ENCODE measurements around the gene PKD2.

The PKD2 gene

DNA sequence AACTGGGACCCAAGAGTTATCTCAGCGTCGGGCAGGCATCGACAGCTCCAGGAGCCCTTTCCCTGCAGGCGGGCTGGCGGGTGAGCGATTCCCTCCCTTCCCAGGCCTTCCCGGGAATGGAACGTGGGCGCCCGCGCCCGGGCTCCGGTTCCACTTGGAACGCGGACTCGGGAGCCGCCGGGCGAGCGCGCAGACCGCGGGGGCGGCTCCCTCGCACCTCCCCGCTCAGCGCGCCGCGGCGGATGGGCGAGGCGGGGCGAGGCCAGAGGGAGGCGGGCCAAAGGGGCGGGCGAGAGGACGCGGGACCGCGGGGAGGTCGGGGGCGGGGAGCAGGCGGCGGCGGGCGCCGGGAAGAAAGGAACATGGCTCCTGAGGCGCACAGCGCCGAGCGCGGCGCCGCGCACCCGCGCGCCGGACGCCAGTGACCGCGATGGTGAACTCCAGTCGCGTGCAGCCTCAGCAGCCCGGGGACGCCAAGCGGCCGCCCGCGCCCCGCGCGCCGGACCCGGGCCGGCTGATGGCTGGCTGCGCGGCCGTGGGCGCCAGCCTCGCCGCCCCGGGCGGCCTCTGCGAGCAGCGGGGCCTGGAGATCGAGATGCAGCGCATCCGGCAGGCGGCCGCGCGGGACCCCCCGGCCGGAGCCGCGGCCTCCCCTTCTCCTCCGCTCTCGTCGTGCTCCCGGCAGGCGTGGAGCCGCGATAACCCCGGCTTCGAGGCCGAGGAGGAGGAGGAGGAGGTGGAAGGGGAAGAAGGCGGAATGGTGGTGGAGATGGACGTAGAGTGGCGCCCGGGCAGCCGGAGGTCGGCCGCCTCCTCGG lies at the start of gene PKD2:
Gene PKD2 (plus strand): TSS at position 332 of the 818 bp plus-strand sequence. CDS start 99 bp downstream, at position 431.
- DNase-seq, result peak; percentile 72

DNA sequence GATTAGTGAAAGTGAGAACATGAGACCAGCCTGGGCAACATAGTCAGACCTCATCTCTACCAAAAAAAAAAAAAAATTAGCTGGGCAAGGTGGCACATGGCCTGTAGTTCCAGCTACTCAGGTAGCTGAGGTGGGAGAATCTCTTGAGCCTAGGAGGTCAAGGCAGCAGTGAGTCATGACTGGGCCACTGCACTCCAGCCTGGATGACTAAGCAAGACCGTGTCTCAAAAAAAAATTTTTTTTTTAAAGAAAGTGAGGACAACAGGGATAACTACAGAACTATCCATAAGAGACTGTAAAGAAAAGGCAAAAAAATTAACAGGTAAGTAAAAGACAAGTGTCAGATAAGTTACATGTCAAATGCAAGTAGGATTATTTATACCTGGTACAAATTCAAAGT lies 45.4 kb upstream of the PKD2 start:
- DNase-seq, result no peak

DNA sequence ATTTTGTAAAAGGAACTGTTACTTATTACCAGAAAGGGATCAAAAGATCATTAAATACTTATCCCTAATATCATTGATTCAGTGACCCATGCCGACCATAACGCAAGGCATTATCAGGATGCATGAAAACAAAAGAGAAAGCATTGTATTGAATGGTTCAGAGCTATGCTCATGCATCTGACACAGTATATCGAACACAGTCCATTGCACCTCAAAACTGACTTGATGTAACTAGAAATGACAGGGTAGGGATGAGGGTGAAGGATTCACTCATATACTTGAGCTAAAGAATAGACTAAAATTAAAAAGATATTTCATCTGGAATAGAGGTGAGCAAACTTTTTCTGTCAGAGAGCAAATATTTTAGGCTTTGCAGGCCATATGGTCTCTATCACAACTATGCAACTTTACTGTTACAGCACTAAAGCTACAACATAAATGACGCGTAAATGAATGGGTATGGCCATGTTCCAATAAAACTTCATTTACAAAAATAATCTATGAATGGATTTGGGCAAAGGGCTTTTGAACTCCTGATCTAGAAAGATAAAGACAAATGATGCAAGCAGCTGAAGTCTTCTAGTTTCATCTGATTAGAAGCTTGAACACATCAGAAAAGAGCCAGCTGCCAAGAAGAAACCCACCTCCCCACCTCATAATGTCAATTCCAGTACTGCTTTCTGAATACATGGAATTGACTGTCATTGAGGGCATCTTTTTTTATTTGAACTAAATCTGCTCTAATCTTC lies 44.9 kb upstream of the PKD2 start:
- no peak for DNase-seq

DNA sequence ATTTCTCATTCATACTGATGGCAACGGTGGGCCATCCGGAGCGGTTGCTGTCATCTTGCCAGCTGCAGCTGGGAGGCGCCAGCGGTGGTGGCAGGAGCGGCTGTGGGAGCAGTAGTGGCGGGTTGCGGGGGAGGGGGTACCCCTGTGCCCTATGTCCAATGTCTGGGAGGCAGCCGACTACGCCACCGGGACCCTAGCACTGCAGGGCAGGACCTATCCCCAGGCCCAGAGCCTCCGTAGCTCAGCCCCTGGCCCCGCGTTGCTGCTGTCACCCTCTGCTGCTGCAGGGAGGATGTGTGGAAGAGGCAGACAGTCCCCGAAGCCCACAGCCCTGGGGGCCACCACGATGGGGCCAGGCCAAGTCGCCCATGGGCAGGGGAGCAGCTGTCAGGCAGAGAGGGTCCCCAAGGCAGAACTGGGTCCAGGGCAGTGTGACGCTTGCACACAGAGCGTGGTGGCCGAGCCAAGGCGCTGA lies 41.9 kb upstream of the PKD2 start:
- DNase-seq, result no peak

DNA sequence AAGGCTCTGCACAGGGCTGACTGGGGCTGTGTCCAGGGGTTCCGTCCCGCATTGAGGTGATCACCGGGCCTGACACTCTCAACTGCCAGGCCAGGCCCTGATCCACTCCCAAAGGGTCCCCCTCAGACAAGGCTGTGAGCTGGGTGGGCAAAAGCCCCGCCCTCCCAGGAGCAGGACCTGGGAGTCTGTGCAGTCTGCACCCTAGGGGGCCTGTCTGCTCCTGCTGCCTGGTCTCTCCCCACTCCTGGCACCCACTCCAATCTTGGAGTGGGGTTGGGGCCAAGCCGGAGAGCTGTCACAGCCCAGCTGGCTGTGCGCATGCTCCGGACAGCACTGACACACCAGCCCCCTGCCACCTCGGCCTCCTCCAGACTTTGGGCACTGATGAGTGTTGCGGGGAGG lies 41.3 kb upstream of the PKD2 start:
- no peak for DNase-seq

DNA sequence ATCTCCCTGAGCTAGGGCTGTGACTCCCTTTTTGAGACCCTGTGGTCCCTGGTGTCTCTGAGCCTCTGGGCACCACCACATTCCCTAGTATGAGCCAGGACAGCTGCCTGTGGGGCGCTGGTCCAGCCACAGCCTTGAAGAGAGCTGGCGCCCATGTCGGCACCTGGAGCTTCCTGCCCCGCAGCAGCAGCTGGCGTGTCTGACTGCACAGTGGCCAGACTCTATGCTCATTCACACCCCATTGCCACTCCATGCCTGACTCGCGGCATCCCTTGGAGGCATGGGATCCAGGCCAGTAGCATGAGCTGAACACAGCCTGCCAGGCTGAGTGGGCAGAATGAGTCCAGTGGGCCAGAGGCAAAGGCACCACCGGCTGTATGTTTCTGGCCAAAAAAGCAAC lies 40.2 kb upstream of the PKD2 start:
- no peak for DNase-seq

DNA sequence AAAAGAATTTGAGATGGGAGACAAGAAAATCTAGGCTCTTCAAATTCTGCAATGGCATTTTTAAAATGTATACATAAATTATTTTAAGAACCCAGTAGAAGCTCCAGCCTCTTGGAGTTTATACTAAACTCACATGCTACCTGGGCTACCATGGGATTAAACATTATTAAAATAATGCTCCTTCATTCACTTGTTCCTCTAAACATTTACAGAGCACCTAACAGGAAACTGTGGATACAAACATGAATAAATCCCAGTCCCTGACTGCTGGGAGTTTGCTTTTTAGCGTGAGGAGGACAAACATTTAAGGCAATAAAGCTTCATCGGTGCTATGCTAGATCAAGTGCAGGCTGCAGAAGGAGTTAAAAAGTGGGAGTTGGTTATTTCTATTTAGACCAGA lies 37.3 kb upstream of the PKD2 start:
- DNase-seq, result no peak

DNA sequence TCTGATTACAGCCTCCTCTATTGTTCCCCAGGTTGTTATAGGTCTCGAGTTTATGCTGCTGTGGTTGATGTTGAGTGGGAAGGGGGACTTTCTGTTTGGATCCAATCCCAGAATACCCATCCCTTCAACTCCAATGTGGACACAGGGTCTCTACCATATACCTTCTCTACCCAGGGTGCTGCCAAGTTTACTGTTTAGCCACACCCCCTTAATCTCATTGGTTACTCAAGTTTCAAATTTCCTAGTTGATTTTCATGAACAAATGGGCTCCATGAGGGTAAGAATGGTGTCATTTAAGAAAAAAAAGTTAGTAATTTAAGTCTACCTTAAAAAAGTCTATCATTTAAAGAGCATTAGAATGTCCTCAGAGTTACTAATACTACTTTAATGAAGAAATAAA lies 35.6 kb upstream of the PKD2 start:
- no peak for DNase-seq

DNA sequence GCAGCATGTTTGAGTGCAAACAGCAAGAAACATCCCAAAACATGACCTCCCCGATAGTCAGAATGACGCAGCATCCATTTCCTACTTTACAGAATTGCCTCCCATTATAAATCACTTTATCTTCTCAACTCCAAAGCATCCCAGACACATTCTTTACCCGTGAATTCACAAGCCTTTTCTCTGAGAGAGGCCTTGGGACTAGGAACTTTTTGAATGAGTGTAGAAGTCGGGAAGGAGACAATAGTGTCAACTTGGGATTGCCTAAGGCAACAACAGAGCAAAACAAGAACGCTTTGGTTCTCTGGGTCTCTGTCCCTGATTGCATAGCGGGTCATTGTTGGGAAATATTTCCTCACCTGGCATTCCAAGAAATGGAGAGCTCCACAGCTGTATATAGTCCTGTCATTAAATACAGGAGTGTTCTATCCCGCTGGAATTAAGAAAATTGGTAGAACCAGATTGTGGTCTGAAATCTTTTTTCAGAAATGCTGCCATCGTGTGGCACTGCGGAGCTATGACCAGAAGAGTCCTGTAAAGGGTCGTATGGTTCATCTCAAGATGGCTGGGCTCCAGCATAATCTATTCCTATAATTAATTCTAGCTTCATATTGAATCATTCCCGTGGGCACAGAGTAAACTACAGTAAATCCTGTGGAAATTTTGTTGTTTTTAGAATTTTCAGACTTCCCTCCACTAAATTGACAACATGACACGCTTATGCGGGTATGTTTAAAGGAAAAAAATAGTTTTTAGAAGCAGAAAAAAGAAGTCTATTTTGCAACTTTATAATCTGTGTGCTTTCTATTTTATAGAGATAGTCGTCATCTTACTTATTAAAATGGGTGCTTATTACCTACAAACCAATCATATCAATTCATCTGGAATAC lies 33.9 kb upstream of the PKD2 start:
- DNase-seq, result no peak

DNA sequence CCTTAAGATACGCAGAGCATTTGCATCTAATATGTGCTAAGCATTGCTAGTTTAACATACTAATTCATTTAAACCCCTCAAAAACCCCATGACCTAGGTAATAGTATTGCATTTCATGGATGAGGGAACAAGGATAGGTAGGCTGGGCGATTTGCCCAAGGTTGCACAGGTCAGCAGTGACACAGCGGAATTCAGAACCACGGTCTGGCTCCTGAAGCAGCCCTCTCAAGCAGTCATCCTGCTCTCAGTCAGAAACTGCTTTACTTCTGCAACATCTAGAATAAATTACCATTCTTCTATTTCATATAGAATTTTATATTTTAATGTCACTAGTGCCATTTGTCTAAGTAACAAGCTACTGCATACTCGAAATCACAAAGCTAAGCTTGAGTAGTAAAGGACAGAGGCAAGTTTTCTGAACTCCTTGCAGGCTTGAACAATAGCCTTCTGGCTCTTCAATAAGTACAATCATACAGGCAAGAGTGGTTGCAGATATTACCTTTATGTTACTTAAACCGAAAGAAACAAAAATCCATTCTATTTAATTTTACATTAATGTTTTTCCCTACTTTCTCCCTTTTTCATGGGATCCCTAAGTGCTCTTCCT lies 32.5 kb upstream of the PKD2 start:
- no peak for DNase-seq

DNA sequence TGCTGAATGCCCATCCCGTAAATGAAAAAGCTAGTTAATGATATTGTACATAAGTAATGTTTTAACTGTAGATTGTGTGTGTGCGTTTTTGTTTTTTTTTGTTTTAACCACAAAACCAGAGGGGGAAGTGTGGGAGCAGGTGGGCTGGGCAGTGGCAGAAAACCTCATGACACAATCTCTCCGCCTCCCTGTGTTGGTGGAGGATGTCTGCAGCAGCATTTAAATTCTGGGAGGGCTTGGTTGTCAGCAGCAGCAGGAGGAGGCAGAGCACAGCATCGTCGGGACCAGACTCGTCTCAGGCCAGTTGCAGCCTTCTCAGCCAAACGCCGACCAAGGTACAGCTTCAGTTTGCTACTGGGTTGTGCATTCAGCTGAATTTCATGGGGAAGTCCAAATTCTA lies 32.0 kb upstream of the PKD2 start, which contains the start of gene SPP1:
Gene SPP1 (plus strand): TSS at position 249 of the 400 bp plus-strand sequence. CDS start 1,182 bp downstream, outside the sequence.
- DNase-seq, result no peak

DNA sequence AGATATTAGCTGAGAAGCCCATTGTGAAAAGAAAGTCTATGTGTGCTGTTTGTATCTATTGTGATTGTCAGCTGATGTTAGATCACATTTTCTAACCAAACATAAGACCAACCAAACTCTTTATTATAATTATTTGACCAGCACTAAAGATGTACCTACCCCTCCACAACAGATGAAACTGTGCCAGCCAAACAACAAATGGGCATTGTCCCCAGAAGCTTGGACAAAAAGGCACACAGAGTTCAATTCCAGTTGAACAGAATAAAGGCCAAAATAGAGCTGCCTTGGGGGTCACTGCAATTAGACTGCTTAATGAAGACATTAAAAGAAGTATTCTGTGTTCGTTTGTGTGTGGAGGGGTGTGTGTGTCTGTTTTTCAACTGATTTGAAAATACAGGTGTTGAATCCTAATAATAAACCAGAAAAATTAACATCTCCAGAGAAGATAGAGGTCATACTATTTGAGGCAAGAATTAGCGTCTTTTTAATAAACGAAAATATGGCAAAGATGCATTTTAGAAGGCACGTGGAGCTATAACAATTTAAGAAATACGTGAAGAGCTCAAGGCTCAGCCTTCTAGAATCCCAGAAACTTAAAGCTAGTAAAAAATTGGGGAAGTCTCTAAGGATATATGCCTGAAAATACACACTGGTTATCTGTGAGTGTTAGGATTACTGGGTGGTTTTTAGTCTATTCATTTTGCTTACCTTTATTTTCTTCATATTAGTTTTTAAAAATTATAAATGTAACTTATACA lies 29.7 kb upstream of the PKD2 start:
- DNase-seq, result no peak

DNA sequence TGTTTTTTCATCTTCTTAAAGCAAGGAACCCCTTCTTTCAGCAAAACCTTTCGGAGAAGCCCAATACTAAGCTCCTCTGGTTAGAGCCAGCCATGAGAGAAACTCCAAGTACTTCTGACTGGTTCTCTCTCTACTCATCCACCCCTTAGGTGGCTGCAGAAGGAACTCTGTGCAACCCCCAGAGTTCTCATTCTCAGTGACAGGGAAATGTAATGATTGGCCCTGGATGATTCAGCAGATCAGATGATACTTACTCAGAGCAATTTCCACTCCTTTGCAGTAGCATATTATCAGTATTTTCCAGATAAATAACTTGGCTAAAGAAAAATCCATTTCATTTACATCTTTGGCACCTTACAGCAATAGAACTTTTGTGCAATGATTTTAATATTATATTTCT lies 28.8 kb upstream of the PKD2 start:
- no peak for DNase-seq

DNA sequence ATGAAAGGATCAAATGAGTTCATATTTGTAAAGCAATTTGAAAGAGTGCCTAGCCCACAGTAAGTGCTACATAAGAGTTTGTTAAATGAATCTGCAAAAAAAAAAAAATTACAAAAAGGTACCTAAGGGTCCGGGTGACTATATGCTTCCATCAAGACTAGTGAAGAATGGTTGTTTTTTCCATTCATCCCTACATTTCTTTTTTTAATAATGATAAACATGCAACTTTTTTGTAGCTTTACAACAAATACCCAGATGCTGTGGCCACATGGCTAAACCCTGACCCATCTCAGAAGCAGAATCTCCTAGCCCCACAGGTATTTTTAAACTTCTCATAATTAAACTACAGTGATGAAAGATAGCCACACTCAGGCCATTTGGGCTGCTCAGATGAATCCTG lies 27.6 kb upstream of the PKD2 start:
- DNase-seq, result no peak

DNA sequence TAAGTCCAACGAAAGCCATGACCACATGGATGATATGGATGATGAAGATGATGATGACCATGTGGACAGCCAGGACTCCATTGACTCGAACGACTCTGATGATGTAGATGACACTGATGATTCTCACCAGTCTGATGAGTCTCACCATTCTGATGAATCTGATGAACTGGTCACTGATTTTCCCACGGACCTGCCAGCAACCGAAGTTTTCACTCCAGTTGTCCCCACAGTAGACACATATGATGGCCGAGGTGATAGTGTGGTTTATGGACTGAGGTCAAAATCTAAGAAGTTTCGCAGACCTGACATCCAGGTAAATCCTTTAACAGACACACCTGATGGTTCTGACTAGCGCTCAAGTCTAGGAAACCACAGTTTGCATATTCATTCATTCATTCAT lies 25.9 kb upstream of the PKD2 start:
- DNase-seq, result no peak

DNA sequence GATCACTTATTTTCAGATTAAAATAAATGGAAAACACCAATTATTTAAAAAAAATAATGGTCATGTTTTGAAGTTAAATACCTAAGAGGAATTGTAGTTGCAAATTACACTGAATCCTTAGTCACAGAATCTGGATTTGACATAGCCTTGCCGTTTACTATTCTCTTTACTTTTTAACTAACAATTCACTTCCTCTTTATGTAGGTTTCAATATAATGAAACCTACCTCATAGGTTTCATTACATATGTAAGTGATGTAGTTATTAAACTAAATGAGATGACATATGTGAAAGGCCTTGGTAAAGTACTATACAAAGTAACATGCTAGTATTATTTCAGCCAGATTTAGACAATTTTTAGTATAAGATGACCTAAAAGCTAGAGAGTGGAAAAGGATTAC lies 25.4 kb upstream of the PKD2 start:
- no peak for DNase-seq

DNA sequence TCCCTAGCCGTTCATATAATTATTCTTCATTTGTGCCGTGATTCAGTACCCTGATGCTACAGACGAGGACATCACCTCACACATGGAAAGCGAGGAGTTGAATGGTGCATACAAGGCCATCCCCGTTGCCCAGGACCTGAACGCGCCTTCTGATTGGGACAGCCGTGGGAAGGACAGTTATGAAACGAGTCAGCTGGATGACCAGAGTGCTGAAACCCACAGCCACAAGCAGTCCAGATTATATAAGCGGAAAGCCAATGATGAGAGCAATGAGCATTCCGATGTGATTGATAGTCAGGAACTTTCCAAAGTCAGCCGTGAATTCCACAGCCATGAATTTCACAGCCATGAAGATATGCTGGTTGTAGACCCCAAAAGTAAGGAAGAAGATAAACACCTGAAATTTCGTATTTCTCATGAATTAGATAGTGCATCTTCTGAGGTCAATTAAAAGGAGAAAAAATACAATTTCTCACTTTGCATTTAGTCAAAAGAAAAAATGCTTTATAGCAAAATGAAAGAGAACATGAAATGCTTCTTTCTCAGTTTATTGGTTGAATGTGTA lies 24.9 kb upstream of the PKD2 start:
- DNase-seq, result no peak

DNA sequence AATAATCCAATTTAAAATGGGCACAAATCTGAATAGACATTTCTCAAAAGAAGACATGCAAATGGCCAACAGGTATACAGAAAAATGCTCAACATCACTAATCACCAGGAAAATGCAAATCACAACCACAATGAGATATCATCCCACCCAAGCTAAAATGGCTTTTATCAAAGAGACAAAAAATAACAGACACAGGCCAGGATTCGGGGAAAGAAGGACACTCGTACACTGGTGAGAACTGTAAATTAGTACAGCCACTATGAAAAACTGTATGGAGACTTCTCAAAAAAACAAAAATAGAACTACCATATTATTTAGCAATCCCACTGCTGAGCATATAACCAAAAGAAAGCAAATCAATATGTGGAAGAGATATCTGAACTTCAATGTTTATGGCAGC lies 23.4 kb upstream of the PKD2 start:
- no peak for DNase-seq

DNA sequence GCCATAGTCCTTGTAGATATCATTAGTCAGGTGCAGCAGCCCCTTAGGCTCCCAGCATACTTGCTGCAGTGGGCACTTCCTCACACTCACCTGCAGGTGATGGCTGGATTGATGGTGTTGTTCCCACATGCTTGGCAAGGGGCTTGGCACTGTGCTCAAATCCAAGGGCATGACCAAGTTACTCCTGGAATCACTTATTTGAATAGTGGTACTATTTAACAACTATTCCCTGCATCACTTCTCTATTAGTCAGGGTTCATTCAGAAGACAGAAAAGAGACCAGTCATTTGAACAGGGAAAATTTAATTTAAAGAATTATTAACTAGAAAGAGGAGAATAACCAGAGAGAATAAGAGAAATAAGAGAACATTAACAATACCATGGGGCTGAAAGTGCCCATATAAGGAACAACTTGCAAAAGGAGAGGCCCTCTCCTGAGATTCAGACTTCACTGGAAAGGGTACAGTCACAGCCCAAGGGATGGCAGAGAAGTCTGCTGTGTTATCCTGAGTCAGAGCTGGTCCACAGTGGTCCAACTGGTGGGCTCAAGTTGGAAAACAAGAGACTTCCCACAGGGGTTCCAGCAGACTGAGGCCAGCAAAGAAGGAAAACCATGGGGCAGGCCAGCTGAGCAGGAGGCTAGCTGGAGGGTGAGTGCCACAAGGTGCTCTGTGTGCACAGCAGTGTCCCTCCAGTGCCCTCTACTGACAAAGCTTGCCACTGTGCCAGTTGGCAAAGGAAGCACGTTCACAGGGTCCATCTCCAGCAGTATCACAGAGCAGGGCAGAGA lies 22.1 kb upstream of the PKD2 start:
- DNase-seq, result no peak

DNA sequence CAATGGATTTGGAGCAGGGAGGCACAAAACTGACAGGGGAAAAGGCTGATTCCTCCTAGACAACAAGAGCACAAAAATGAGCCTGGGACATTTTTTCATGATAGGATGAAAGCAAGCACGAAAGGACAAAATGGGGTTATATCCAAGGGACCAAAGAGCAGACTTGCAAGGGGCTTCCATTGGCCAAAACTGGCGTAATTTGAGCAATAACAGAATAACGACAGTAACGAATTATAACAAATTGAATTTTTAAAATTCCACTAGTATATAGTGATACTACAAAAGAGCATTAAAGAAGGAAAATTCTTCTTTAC lies 21.6 kb upstream of the PKD2 start:
- no peak for DNase-seq

DNA sequence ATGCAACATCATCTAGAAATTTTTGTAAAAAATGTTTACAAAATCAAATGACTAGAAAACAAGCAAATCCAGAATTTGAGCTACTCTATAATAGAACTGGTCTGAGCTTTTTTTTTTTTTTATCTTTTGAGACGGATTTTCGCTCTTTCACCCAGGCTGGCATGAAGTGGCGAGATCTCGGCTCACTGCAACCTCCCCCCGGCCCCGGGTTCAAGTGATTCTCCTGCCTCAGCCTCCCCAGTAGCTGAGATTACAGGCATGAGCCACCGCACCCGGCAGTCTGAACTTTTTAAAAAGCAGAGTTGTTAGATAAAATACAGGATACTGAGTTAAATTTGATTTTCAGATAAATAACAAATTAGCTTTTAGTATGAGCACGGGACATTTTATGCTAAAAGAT lies 20.9 kb upstream of the PKD2 start:
- DNase-seq, result no peak
